Measurements from ENCODE around the gene EYS. TPM values are rescaled to one million over a fixed set of nuclear protein-coding genes. Genes with fewer than 3 reads are reported as not detected.
"Not testable (repeated sequence)": the region's sequence is repeated elsewhere in the genome, so short reads cannot be mapped to it uniquely, and the experiment has no call there.

EYS gene
- total RNA-seq, 2 donors from 2014 or later: 0.18 to 3.5 TPM

DNA sequence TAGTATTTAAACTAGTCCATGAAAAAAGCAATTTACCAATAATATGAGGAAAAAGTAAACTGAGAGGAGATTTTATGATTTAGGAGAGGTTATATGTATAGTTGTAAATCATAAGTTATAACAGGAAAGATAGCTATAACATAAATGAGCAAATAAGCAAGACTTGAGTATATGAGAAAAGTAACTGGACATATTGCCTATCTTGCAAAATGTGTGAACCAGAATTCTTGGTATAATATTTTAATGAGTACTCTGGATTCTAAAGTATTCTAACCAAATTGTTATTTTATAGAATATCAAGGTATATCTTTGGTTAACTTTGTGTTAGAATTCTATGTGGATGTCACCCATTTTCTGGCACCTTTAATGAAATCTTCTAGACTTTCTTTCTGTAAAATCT, 1946.8 kb downstream of the EYS start:
- Histone ChIP-seq H3K4me3 (no peak overlapping the region), H3K9me3 (no peaks in the 10 kb centered on the region), H3K27ac (no peak overlapping the region), H3K4me1 (replicated peaks) (no peaks in the 10 kb centered on the region), H3K36me3 (no peaks in the 10 kb centered on the region), H3K27me3 (replicated peaks; ENCODE audit: insufficient read depth) (no peaks in the 10 kb centered on the region)
- TF ChIP-seq, protein P1, sequence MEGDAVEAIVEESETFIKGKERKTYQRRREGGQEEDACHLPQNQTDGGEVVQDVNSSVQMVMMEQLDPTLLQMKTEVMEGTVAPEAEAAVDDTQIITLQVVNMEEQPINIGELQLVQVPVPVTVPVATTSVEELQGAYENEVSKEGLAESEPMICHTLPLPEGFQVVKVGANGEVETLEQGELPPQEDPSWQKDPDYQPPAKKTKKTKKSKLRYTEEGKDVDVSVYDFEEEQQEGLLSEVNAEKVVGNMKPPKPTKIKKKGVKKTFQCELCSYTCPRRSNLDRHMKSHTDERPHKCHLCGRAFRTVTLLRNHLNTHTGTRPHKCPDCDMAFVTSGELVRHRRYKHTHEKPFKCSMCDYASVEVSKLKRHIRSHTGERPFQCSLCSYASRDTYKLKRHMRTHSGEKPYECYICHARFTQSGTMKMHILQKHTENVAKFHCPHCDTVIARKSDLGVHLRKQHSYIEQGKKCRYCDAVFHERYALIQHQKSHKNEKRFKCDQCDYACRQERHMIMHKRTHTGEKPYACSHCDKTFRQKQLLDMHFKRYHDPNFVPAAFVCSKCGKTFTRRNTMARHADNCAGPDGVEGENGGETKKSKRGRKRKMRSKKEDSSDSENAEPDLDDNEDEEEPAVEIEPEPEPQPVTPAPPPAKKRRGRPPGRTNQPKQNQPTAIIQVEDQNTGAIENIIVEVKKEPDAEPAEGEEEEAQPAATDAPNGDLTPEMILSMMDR (IDR thresholded peaks at IDR 0.05): no peak
- no peak for TF ChIP-seq POLR2AphosphoS5 (IDR thresholded peaks at IDR 0.05)
- TF ChIP-seq POLR2A (IDR thresholded peaks at IDR 0.05): no peak
- intact Hi-C loops (cut with DNase I): loop anchor here (5.0 kb wide), 1 partner anchor 408 kb away; no protein-coding TSS in a partner anchor
- no peak for DNase-seq (ENCODE audit: low spot score)

DNA sequence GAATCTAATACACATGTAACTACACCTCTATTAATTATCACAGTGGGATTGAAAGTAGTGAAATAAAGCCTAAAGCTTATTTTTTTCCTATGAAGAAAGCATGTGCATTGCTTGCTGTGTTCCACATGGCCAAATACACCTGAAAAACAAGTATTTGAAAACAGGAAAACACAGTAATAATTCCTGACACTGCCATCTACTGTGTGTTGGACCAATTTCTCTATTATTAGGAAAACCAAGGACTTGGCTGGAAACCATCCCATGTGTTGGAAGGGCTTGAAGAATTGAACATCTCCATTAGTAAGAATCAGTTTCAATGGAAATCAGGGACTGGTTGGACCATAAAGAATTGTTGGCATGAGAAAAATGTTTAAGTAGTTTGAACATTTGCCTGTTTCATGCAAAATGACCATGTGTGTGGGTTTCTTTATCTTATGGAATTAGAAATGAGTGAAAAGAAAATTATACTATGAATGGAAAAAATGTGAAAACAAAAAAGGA, 1947.4 kb downstream of the EYS start:
- no peak overlapping the region for H3K4me3 ChIP-seq
- H3K27me3 ChIP-seq (replicated peaks; ENCODE audit: insufficient read depth): no peaks in the 10 kb centered on the region
- no peaks in the 10 kb centered on the region for H3K4me1 ChIP-seq (replicated peaks)
- DNase-seq (ENCODE audit: low spot score): no peak
- intact Hi-C loops (cut with DNase I): loop anchor here (5.0 kb wide), 1 partner anchor 407 kb away; no protein-coding TSS in a partner anchor
- no peak overlapping the region for H3K27ac ChIP-seq
- TF ChIP-seq, protein P1 (IDR thresholded peaks at IDR 0.05): no peak
- TF ChIP-seq POLR2AphosphoS5 (IDR thresholded peaks at IDR 0.05) (no peak), POLR2A (IDR thresholded peaks at IDR 0.05) (no peak)
- no peaks in the 10 kb centered on the region for H3K36me3 ChIP-seq
- H3K9me3 ChIP-seq: no peaks in the 10 kb centered on the region

DNA sequence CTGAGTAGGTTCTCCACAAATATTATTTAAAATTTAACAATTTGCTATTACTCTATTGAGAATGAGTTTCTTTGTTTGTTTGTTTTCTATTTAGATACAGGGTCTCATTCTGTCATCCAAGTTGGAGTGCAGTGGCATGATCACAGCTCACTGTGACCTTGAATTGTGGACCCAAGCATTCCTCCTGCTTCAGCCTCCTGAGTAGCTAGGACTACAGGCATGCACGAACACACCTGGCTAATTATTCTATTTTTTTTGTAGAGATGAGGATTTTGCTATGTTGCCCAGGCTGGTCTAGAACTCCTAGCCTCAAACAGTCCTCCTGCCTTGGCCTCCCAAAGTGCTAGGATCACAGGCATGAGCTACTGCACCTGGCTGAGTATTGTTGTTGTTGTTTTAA, 1949.2 kb downstream of the EYS start:
- H3K4me3 ChIP-seq: no peak overlapping the region
- no peak for DNase-seq (ENCODE audit: low spot score)
- WGBS: 89% methylated on average over 1 of the region's 1 CpG
- intact Hi-C loops (cut with DNase I): no loop called here
- H3K27ac ChIP-seq: no peak overlapping the region
- no peaks in the 10 kb centered on the region for H3K4me1 ChIP-seq (replicated peaks)
- no peaks in the 10 kb centered on the region for H3K9me3 ChIP-seq
- no peaks in the 10 kb centered on the region for H3K36me3 ChIP-seq
- no peaks in the 10 kb centered on the region for H3K27me3 ChIP-seq (replicated peaks; ENCODE audit: insufficient read depth)
- TF ChIP-seq, protein P1 (IDR thresholded peaks at IDR 0.05): no peak
- TF ChIP-seq POLR2AphosphoS5 (IDR thresholded peaks at IDR 0.05): no peak
- TF ChIP-seq POLR2A (IDR thresholded peaks at IDR 0.05): no peak

DNA sequence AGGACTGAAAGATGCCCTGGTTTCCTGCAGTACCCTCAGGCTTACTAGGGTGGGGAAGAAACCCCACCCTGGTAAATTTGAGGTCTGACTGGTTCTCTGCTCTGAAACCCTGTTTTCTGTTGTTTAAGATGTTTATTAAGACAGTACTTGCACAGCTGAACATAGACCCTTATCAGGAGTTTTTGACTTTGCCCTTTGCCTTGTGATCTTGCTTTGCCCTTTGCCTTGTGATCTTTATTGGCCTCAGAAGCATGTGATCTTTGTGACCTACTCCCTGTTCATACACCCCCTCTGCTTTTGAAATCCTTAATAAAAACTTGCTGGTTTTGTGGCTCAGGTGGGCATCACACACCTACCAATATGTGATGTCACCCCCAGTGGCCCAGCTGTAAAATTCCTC, 1949.8 kb downstream of the EYS start:
- DNase-seq (ENCODE audit: low spot score); H3K4me1 ChIP-seq (replicated peaks); H3K27me3 ChIP-seq (replicated peaks; ENCODE audit: insufficient read depth); H3K27ac ChIP-seq; H3K9me3 ChIP-seq; H3K36me3 ChIP-seq; intact Hi-C loops (cut with DNase I); H3K4me3 ChIP-seq: not testable (repeated sequence)

DNA sequence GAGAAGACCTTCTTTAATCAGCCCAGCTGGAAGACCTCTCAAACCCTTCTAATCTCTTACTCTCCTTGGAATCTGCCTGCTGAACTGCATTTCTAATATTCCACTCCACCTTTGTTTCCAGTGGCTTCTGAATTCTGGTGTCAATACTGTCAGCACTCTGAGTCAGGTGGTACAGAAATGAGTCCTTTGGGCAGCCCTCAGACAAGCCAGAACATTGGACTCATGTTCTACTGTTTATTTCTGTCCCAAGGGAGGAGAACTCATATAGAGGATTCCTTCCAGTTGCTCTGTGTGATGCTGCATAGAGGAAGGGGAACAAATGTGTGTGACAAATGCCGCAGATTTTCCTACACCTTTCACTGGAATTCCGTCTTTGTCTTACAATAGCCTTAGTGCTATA, 1956.6 kb downstream of the EYS start:
- WGBS: 86% methylated on average over 2 of the region's 2 CpGs

More for the DNA sequence above, 1956.6 kb downstream of the EYS start:
- Histone ChIP-seq H3K4me1 (replicated peaks) (no peaks in the 10 kb centered on the region), H3K9me3 (no peaks in the 10 kb centered on the region), H3K36me3 (no peaks in the 10 kb centered on the region), H3K4me3 (no peak overlapping the region), H3K27ac (no peak overlapping the region), H3K27me3 (replicated peaks; ENCODE audit: insufficient read depth) (no peaks in the 10 kb centered on the region)
- TF ChIP-seq POLR2AphosphoS5 (IDR thresholded peaks at IDR 0.05) (no peak), POLR2A (IDR thresholded peaks at IDR 0.05) (no peak)
- TF ChIP-seq, protein P1 (IDR thresholded peaks at IDR 0.05): no peak
- DNase-seq (ENCODE audit: low spot score): no peak
- intact Hi-C loops (cut with DNase I): no loop called here
